Liver (tissue), 9 donors: ENCODE results near the gene SYK. TPM values are rescaled to one million over a fixed set of nuclear protein-coding genes. Genes with fewer than 3 reads are reported as not detected.

Source experiments
- DNase-seq: peaks from one replicate; pipeline ENCODE4 v3.0.0-alpha.2; 2017; ENCODE audit warnings: low spot score
- H3K27ac ChIP-seq, 2 donors: one replicate each; pipeline ENCODE4 v1.7.0; 2013; ENCODE audit warnings: inconsistent platforms in 2 of 2, low read length in 2 of 2, control low read depth in 1 of 2, low read depth in 1 of 2, mild to moderate bottlenecking in 1 of 2
- H3K27me3 ChIP-seq, 4 donors: one replicate each; pipeline versions ENCODE4 v1.6.1 to v1.7.0; 2013; ENCODE audit warnings: low read length in 3 of 4, inconsistent platforms in 1 of 4, mild to moderate bottlenecking in 1 of 4, moderate library complexity in 1 of 4; ENCODE audit not compliant: control insufficient read depth in 4 of 4, insufficient read depth in 4 of 4
- H3K36me3 ChIP-seq, 4 donors: one replicate each; pipeline versions ENCODE4 v1.6.1 to v1.7.0; 2013; ENCODE audit warnings: low read length in 3 of 4, mild to moderate bottlenecking in 3 of 4, low read depth in 1 of 4, moderate library complexity in 1 of 4; ENCODE audit not compliant: control insufficient read depth in 4 of 4, insufficient read depth in 3 of 4
- H3K4me1 ChIP-seq, 4 donors: one replicate each; pipeline versions ENCODE4 v1.6.1 to v1.7.0; 2013; ENCODE audit warnings: low read length in 3 of 4, mild to moderate bottlenecking in 3 of 4, moderate library complexity in 1 of 4; ENCODE audit not compliant: control insufficient read depth in 4 of 4, insufficient read depth in 4 of 4
- H3K4me3 ChIP-seq, 3 donors: one replicate each; pipeline versions ENCODE4 v1.6.1 to v1.7.0; 2013; ENCODE audit warnings: low read length in 3 of 3, control low read depth in 1 of 3, low read depth in 1 of 3, mild to moderate bottlenecking in 1 of 3
- H3K9ac ChIP-seq, 2 donors: one replicate each; pipeline ENCODE4 v1.7.0; 2013; ENCODE audit warnings: low read length in 2 of 2, mild to moderate bottlenecking in 2 of 2, moderate library complexity in 2 of 2, control low read depth in 1 of 2, low read depth in 1 of 2
- H3K9me3 ChIP-seq, 4 donors: one replicate each; pipeline versions ENCODE4 v1.6.1 to v1.7.0; 2013; ENCODE audit warnings: low read length in 3 of 4; ENCODE audit not compliant: control insufficient read depth in 4 of 4
- ATF3 ChIP-seq: IDR thresholded peaks from 2 replicates; pipeline ENCODE4 v1.6.1; 2016; ENCODE audit warnings: antibody characterized with exemption
- CTCF ChIP-seq: fragments of 150-350 bp; IDR thresholded peaks from 2 replicates; pipeline ENCODE4 v1.5.1; 2017; ENCODE audit warnings: improper control_type of control experiment, low read depth, low read length; ENCODE audit not compliant: missing input control
- EGR1 ChIP-seq, 2 donors: IDR thresholded peaks; 2 replicates each; pipeline ENCODE4 v1.6.1; 2016 to 2018; ENCODE audit warnings: antibody characterized with exemption in 2 of 2, low read depth in 2 of 2
- FOXA1 ChIP-seq: IDR thresholded peaks from 2 replicates; pipeline ENCODE4 v1.6.1; 2016; ENCODE audit warnings: antibody characterized with exemption
- FOXA2 ChIP-seq: IDR thresholded peaks from 2 replicates; pipeline ENCODE4 v1.6.1; 2016; ENCODE audit warnings: antibody characterized with exemption
- GABPA ChIP-seq, 2 donors: IDR thresholded peaks in 1 of 2; conservative IDR thresholded peaks in 1 of 2; 2 replicates each; pipeline ENCODE4 v1.6.1; 2016; ENCODE audit warnings: antibody characterized with exemption in 2 of 2, mild to moderate bottlenecking in 1 of 2, moderate library complexity in 1 of 2
- HNF4A ChIP-seq, 2 donors: conservative IDR thresholded peaks; 2 replicates each; pipeline ENCODE4 v1.6.1; 2016; ENCODE audit warnings: antibody characterized with exemption in 2 of 2, mild to moderate bottlenecking in 2 of 2
- HNF4G ChIP-seq: IDR thresholded peaks from 2 replicates; pipeline ENCODE4 v1.6.1; 2016; ENCODE audit warnings: antibody characterized with exemption
- JUND ChIP-seq, 2 donors: IDR thresholded peaks; 2 replicates each; pipeline ENCODE4 v1.6.1; 2016; ENCODE audit warnings: antibody characterized with exemption in 2 of 2
- MAX ChIP-seq: IDR thresholded peaks from 2 replicates; pipeline ENCODE4 v1.6.1; 2016; ENCODE audit warnings: antibody characterized with exemption
- NR2F2 ChIP-seq: IDR thresholded peaks from 2 replicates; pipeline ENCODE4 v1.6.1; 2016; ENCODE audit warnings: antibody characterized with exemption
- RAD21 ChIP-seq, 2 donors: IDR thresholded peaks; 2 replicates each; pipeline ENCODE4 v1.6.1; 2016; ENCODE audit warnings: antibody characterized with exemption in 2 of 2, mild to moderate bottlenecking in 2 of 2
- REST ChIP-seq: IDR thresholded peaks from 2 replicates; pipeline ENCODE4 v1.6.1; 2016; ENCODE audit warnings: antibody characterized with exemption, mild to moderate bottlenecking
- RXRA ChIP-seq, 2 donors: IDR thresholded peaks; 2 replicates each; pipeline ENCODE4 v1.6.1; 2017 to 2018; ENCODE audit warnings: antibody characterized with exemption in 2 of 2, mild to moderate bottlenecking in 1 of 2
- SP1 ChIP-seq: IDR thresholded peaks from 2 replicates; pipeline ENCODE4 v1.6.1; 2018; ENCODE audit warnings: antibody characterized with exemption, mild to moderate bottlenecking
- TAF1 ChIP-seq: conservative IDR thresholded peaks from 2 replicates; pipeline ENCODE4 v1.6.1; 2016; ENCODE audit warnings: antibody characterized with exemption, mild to moderate bottlenecking
- YY1 ChIP-seq: IDR thresholded peaks from 2 replicates; pipeline ENCODE4 v1.6.1; 2016; ENCODE audit warnings: antibody characterized with exemption, mild to moderate bottlenecking
- ZBTB33 ChIP-seq: IDR thresholded peaks from 2 replicates; pipeline ENCODE4 v1.6.1; 2016; ENCODE audit warnings: antibody characterized with exemption
- WGBS: extraction: QIAGEN DNeasy Blood & Tissue Kit; methylation state at CpG from one replicate; pipeline ENCODE4 v1.1.7; 2013; 5-methylcytosine and 5-hydroxymethylcytosine counted together
- polyA plus RNA-seq, 2 donors: library from polyadenylated mRNA; stranded (reverse) in 1 of 2; unstranded in 1 of 2; fragments of 200-250 nt in 1 of 2; fragments of >200 nt in 1 of 2; fragmentation: Nextera tagmentation in 1 of 2; extraction: Ambion mirVana in 1 of 2; gene quantifications; one replicate each; pipeline versions ENCODE4 v1.2.1 to v1.2.3, GENCODE V29; 2013 to 2015
- total RNA-seq, 2 donors: library from RNA; depleted of rRNA; stranded (reverse); fragments of >200 nt; gene quantifications; one replicate each; pipeline ENCODE4 v1.2.3, GENCODE V29; 2014
- donor health status: healthy.
- donor health status: healthy.
- donor health status: healthy.
- donor health status: healthy.
- donor health status: healthy.

The SYK gene
- total and polyA plus RNA-seq, 4 donors: 2.0 to 15.4 (median 4.1) TPM

GRCh38 chr9:90853945-90854344, 52.3 kb downstream of the SYK start:
- Histone ChIP-seq H3K4me1 (no peaks in the 10 kb centered on the region), H3K9ac (no peak overlapping the region), H3K4me3 (no peak overlapping the region), H3K27me3 (no peaks in the 10 kb centered on the region), H3K9me3 (no peaks in the 10 kb centered on the region), H3K36me3 (no peaks in the 10 kb centered on the region), H3K27ac (no peak overlapping the region)
- no peak for DNase-seq
- TF ChIP-seq FOXA2: no peak
- TF ChIP-seq GABPA (IDR thresholded peaks at IDR 0.05 in 1 of 2, conservative IDR thresholded peaks at IDR 0.05 in 1 of 2): no peak
- TF ChIP-seq YY1: no peak
- TF ChIP-seq EGR1 (IDR thresholded peaks at IDR 0.05; ENCODE audit: low read depth in 2 of 2): no peak
- TF ChIP-seq HNF4G: no peak
- no peak for TF ChIP-seq NR2F2
- TF ChIP-seq SP1: no peak
- TF ChIP-seq RXRA (IDR thresholded peaks at IDR 0.05): no peak
- no peak for TF ChIP-seq ATF3
- TF ChIP-seq ZBTB33: no peak
- no peak for TF ChIP-seq MAX
- no peak for TF ChIP-seq RAD21 (IDR thresholded peaks at IDR 0.05)
- no peak for TF ChIP-seq HNF4A (conservative IDR thresholded peaks at IDR 0.05)
- 93% methylated on average over 10 of the region's 10 CpGs for WGBS

GRCh38 chr9:90854637-90855175, 53.1 kb downstream of the SYK start:
- no peaks in the 10 kb centered on the region for H3K36me3 ChIP-seq
- H3K9ac ChIP-seq: no peak overlapping the region
- no peak for DNase-seq
- 77% methylated on average over 8 of the region's 8 CpGs for WGBS
- H3K27me3 ChIP-seq: no peaks in the 10 kb centered on the region
- no peak overlapping the region for H3K27ac ChIP-seq
- no peak for TF ChIP-seq REST
- no peak for TF ChIP-seq YY1
- TF ChIP-seq JUND (IDR thresholded peaks at IDR 0.05): no peak
- TF ChIP-seq ATF3: no peak
- TF ChIP-seq NR2F2: no peak
- TF ChIP-seq HNF4A (conservative IDR thresholded peaks at IDR 0.05): no peak
- no peak for TF ChIP-seq CTCF
- no peak for TF ChIP-seq FOXA1
- no peak for TF ChIP-seq GABPA (IDR thresholded peaks at IDR 0.05 in 1 of 2, conservative IDR thresholded peaks at IDR 0.05 in 1 of 2)
- no peak for TF ChIP-seq RAD21 (IDR thresholded peaks at IDR 0.05)
- no peak for TF ChIP-seq FOXA2
- no peak for TF ChIP-seq TAF1
- no peak for TF ChIP-seq SP1
- no peak for TF ChIP-seq ZBTB33
- no peak for TF ChIP-seq MAX
- no peak for TF ChIP-seq EGR1 (IDR thresholded peaks at IDR 0.05; ENCODE audit: low read depth in 2 of 2)
- TF ChIP-seq HNF4G: no peak
- no peak for TF ChIP-seq RXRA (IDR thresholded peaks at IDR 0.05)
- no peak overlapping the region for H3K4me3 ChIP-seq
- no peaks in the 10 kb centered on the region for H3K4me1 ChIP-seq
- no peaks in the 10 kb centered on the region for H3K9me3 ChIP-seq
